Spleen (tissue), 11 donors: ENCODE measurements around the gene ATL1. TPM values are rescaled to one million over a fixed set of nuclear protein-coding genes. Genes with fewer than 3 reads are reported as not detected.
A peak's percentile ranks its signal among the peaks of the same experiment; 100 is the strongest.
"Not testable (repeated sequence)": the region's sequence is repeated elsewhere in the genome, so short reads cannot be mapped to it uniquely, and the experiment has no call there.

Experiments used
- DNase-seq: peaks from one replicate; pipeline ENCODE4 v3.0.0-alpha.2; 2020
- H3K27ac ChIP-seq, 8 donors: fragments of 200-600 bp; sonication (generic) in 7 of 8; 1 replicate in 4 of 8; 2 replicates in 4 of 8; pipeline versions ENCODE4 v1.5.0 to v1.8.0; 2016 to 2021; ENCODE audit warnings: inconsistent platforms in 4 of 8, mild to moderate bottlenecking in 4 of 8, moderate library complexity in 1 of 8
- H3K27me3 ChIP-seq, 7 donors: fragments of 200-600 bp; sonication (generic) in 6 of 7; replicated peaks in 1 of 7; 1 replicate in 4 of 7; 2 replicates in 3 of 7; pipeline versions ENCODE4 v1.5.0 to v1.8.0; 2016 to 2021; ENCODE audit warnings: inconsistent platforms in 3 of 7, mild to moderate bottlenecking in 1 of 7
- H3K36me3 ChIP-seq, 6 donors: fragments of 200-600 bp; sonication (generic) in 5 of 6; 1 replicate in 4 of 6; 2 replicates in 2 of 6; pipeline versions ENCODE4 v1.5.0 to v1.8.0; 2016 to 2021; ENCODE audit warnings: inconsistent platforms in 2 of 6
- H3K4me1 ChIP-seq, 6 donors: fragments of 200-600 bp; sonication (generic) in 5 of 6; 1 replicate in 3 of 6; 2 replicates in 3 of 6; pipeline versions ENCODE4 v1.5.0 to v1.8.0; 2016 to 2021; ENCODE audit warnings: inconsistent platforms in 3 of 6
- H3K4me3 ChIP-seq, 8 donors: fragments of 200-600 bp; sonication (generic) in 7 of 8; 1 replicate in 4 of 8; 2 replicates in 4 of 8; pipeline versions ENCODE4 v1.5.0 to v1.8.0; 2016 to 2021; ENCODE audit warnings: inconsistent platforms in 4 of 8, mild to moderate bottlenecking in 4 of 8, moderate library complexity in 2 of 8
- H3K9me3 ChIP-seq, 8 donors: fragments of 200-600 bp; sonication (generic) in 7 of 8; 1 replicate in 4 of 8; 2 replicates in 4 of 8; pipeline versions ENCODE4 v1.5.0 to v1.8.0; 2016 to 2021; ENCODE audit warnings: inconsistent platforms in 4 of 8
- POLR2A ChIP-seq, 3 donors: fragments of 450-650 bp; IDR thresholded peaks; one replicate each; pipeline ENCODE4 v1.5.1; 2017; ENCODE audit warnings: antibody characterized with exemption in 3 of 3, mild to moderate bottlenecking in 1 of 3
- POLR2AphosphoS5 ChIP-seq, 3 donors: sonication (generic); formaldehyde crosslinking; IDR thresholded peaks; one replicate each; pipeline ENCODE4 v1.5.1; 2017; ENCODE audit warnings: antibody characterized with exemption in 3 of 3
- WGBS, 5 donors: extraction: QIAGEN DNeasy Blood & Tissue Kit in 3 of 5; methylation state at CpG; one replicate each; pipeline versions ENCODE4 v1.1.5 to v1.1.7; 2013 to 2018; 5-methylcytosine and 5-hydroxymethylcytosine counted together
- intact Hi-C: fragments of 100-400 bp; cut with DNase I; formaldehyde crosslinking; loops from one replicate; pipeline ENCODE4 v1.15.0; 2023; ENCODE audit warnings: low total_unique reads
- polyA plus RNA-seq, 3 donors: library from polyadenylated mRNA; stranded (reverse); fragments of 200-250 nt; gene quantifications; one replicate each; pipeline ENCODE4 v1.2.1, GENCODE V29; 2013
- total RNA-seq, 7 donors: library from RNA; depleted of rRNA in 3 of 7; stranded (reverse); fragments of >200 nt in 3 of 7; fragmentation: NEBNext Ultra II Directional in 4 of 7; extraction: Animal tissue kit (Norgen Biotek cat#: 25700) in 4 of 7; gene quantifications; one replicate each; pipeline versions ENCODE4 v1.1.0 to v1.2.1, GENCODE V29; 2016 to 2021
- TF ChIP-seq, protein P1 (sequence below), 11 experiments: fragments of 200-600 bp in 7 of 11; fragments of 450-650 bp in 4 of 11; sonication (generic) in 4 of 11; IDR thresholded peaks in 8 of 11; conservative IDR thresholded peaks in 3 of 11; 1 replicate in 7 of 11; 2 replicates in 4 of 11; pipeline versions ENCODE4 v1.4.0 to v1.8.0; 2016 to 2021; ENCODE audit warnings: antibody characterized with exemption in 11 of 11, inconsistent platforms in 4 of 11, mild to moderate bottlenecking in 1 of 11
- donor health status: healthy with polysubstance abuse.
- donor health status: DM: no; HTN: no; CAD: no; lungs with moderate emphysema.
- donor health status: DM: no; HTN: no; CAD: no.
- donor health status: Bipolar disorder and iron deficiency.
- donor health status: healthy.
- donor health status: DM: no; HTN: no; CAD: no.
- donor health status: DM: yes; HTN: yes; CAD: no.

The ATL1 gene
- total and polyA plus RNA-seq, 10 donors = 0.91 to 3.2 (median 1.5) TPM

- DNase-seq = no peak
- Histone ChIP-seq H3K4me3 (no peak overlapping the region), H3K36me3 (no peaks in the 10 kb centered on the region), H3K27me3 (no peaks in the 10 kb centered on the region), H3K27ac (no peak overlapping the region), H3K9me3 (no peaks in the 10 kb centered on the region), H3K4me1 (no peaks in the 10 kb centered on the region)
- intact Hi-C loops = no loop called here
- WGBS, 5 donors = 37 to 51% (median 46%) methylated on average over 3 of the region's 3 CpGs
- TF ChIP-seq POLR2AphosphoS5 (IDR thresholded peaks at IDR 0.05) (no peak), POLR2A (IDR thresholded peaks at IDR 0.05) (no peak)
- TF ChIP-seq, protein P1, sequence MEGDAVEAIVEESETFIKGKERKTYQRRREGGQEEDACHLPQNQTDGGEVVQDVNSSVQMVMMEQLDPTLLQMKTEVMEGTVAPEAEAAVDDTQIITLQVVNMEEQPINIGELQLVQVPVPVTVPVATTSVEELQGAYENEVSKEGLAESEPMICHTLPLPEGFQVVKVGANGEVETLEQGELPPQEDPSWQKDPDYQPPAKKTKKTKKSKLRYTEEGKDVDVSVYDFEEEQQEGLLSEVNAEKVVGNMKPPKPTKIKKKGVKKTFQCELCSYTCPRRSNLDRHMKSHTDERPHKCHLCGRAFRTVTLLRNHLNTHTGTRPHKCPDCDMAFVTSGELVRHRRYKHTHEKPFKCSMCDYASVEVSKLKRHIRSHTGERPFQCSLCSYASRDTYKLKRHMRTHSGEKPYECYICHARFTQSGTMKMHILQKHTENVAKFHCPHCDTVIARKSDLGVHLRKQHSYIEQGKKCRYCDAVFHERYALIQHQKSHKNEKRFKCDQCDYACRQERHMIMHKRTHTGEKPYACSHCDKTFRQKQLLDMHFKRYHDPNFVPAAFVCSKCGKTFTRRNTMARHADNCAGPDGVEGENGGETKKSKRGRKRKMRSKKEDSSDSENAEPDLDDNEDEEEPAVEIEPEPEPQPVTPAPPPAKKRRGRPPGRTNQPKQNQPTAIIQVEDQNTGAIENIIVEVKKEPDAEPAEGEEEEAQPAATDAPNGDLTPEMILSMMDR (IDR thresholded peaks at IDR 0.05 in 8 of 11, conservative IDR thresholded peaks at IDR 0.05 in 3 of 11) = no peak
Observed at GRCh38 chr14:50551877-50552276, 8.1 kb upstream of the ATL1 start.

- H3K4me1 ChIP-seq, H3K27me3 ChIP-seq, DNase-seq, H3K36me3 ChIP-seq, H3K27ac ChIP-seq, H3K4me3 ChIP-seq, H3K9me3 ChIP-seq, intact Hi-C loops: not testable (repeated sequence)
- 78 to 89% (median 84%) methylated on average over 3 of the region's 3 CpGs for WGBS, 5 donors
Observed at GRCh38 chr14:50552796-50553195, 7.1 kb upstream of the ATL1 start.

DNA sequence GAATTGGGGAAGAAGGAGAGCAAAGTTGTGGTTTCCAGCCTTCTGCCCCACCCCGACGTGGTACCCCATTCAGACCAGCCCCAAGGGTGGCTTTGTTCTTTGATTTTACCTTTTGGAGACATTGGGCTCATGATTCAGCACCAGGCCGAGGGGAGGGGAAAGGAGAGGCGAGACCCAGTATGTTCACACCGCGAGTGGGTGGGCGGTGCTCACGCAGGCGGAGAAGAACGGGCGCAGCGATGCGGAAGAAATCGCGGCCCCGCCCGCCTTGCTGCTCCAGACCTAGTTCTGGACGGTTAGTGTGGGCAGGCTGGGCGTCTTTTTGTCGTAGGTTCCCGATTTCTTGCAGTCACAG, 963 bp downstream of the ATL1 start:
- peak overlapping the region; percentile 39 to 87 (median 68) for H3K4me3 ChIP-seq
- H3K27me3 ChIP-seq = peaks cover 0 to 40% (median 16%) of the 10 kb centered on the region in 7 donors
- H3K9me3 ChIP-seq = no peaks in the 10 kb centered on the region
- peak overlapping the region in 7 of 8 donors; percentile 26 to 76 (median 71) for H3K27ac ChIP-seq
- intact Hi-C loops = no loop called here
- DNase-seq = peak; percentile 89
- H3K36me3 ChIP-seq = no peaks in the 10 kb centered on the region
- WGBS, 5 donors = 0 to 6% (median 1%) methylated on average over 20 to 21 of the region's 21 CpGs
- H3K4me1 ChIP-seq = peaks cover 9 to 25% (median 18%) of the 10 kb centered on the region in 6 donors
- TF ChIP-seq POLR2AphosphoS5 (IDR thresholded peaks at IDR 0.05) (peak; percentile 8 to 58 (median 41)), POLR2A (IDR thresholded peaks at IDR 0.05) (no peak)
- TF ChIP-seq, protein P1 (IDR thresholded peaks at IDR 0.05 in 8 of 11, conservative IDR thresholded peaks at IDR 0.05 in 3 of 11) = no peak

DNA sequence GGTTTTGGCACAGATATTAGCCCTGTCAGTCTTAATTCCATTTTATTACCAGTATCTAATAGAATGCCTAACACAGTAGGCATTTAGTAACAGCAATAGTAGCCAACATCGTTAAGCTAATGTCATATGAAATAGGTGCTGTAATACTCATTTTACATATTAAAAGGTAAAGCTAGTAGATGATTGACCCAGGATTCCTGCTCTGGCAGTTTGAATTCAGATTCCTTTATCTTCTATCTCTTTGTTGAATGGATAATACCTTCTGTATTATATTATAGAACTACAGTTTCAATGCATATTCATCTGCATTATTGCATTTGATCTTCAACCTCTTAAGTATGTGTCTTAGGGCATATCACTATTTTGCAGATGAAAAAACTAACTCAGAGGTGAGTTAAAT, 2.9 kb downstream of the ATL1 start:
- peaks cover 0 to 1% (median 0%) of the 10 kb centered on the region in 8 donors for H3K9me3 ChIP-seq
- H3K36me3 ChIP-seq = no peaks in the 10 kb centered on the region
- no peak for DNase-seq
- intact Hi-C loops = no loop called here
- WGBS, 5 donors = 72 to 93% (median 92%) methylated on average over 1 of the region's 1 CpG
- H3K27ac ChIP-seq = no peak overlapping the region
- TF ChIP-seq, protein P1 (IDR thresholded peaks at IDR 0.05 in 8 of 11, conservative IDR thresholded peaks at IDR 0.05 in 3 of 11) = no peak
- TF ChIP-seq POLR2A (IDR thresholded peaks at IDR 0.05) = no peak
- TF ChIP-seq POLR2AphosphoS5 (IDR thresholded peaks at IDR 0.05) = no peak
- no peak overlapping the region for H3K4me3 ChIP-seq
- H3K27me3 ChIP-seq = peaks cover 0 to 36% (median 16%) of the 10 kb centered on the region in 7 donors
- H3K4me1 ChIP-seq = peaks cover 9 to 25% (median 18%) of the 10 kb centered on the region in 6 donors

GRCh38 chr14:50569714-50570274, 9.8 kb downstream of the ATL1 start:
- Histone ChIP-seq H3K27ac (no peak overlapping the region), H3K4me1 (no peaks in the 10 kb centered on the region), H3K4me3 (no peak overlapping the region), H3K36me3 (no peaks in the 10 kb centered on the region), H3K9me3 (peaks cover 5 to 53% (median 42%) of the 10 kb centered on the region in 8 donors), H3K27me3 (no peaks in the 10 kb centered on the region)
- TF ChIP-seq POLR2AphosphoS5 (IDR thresholded peaks at IDR 0.05) (no peak), POLR2A (IDR thresholded peaks at IDR 0.05) (no peak)
- TF ChIP-seq, protein P1 (IDR thresholded peaks at IDR 0.05 in 8 of 11, conservative IDR thresholded peaks at IDR 0.05 in 3 of 11) = no peak
- intact Hi-C loops = no loop called here
- no peak for DNase-seq
